Activated CD4-positive, alpha-beta T cell treated with anti-CD3 and anti-CD28 coated beads for 36 hours (primary cell): ENCODE results near the gene EMILIN2. TPM values are rescaled to one million over a fixed set of nuclear protein-coding genes. Genes with fewer than 3 reads are reported as not detected.
"Not testable (repeated sequence)": the region's sequence is repeated elsewhere in the genome, so short reads cannot be mapped to it uniquely, and the experiment has no call there.

Experiments used
- ATAC-seq: fragments of 200-7000 bp; cut with Tn5 transposase; one replicate; pipeline ENCODE4 v1.10.0; 2021; ENCODE audit warnings: mild to moderate bottlenecking, moderate library complexity
- CTCF ChIA-PET: fragments of 350-600 bp; sonication (Branson Sonifier 250); formaldehyde crosslinking; loops from one replicate; lab custom pipeline; 2021; ENCODE audit warnings: antibody characterized with exemption; lab: Charles Lee
- POLR2A ChIA-PET: fragments of 350-600 bp; sonication (Branson Sonifier 250); formaldehyde crosslinking; loops from one replicate; lab custom pipeline; 2021; ENCODE audit warnings: antibody characterized with exemption, inconsistent platforms; lab: Charles Lee
- DNase-seq: peaks from one replicate; pipeline ENCODE4 v3.0.0-alpha.2; 2020
- H3K27ac Mint-ChIP-seq: one replicate; pipeline ENCODE4 v1.8.0; 2021; ENCODE audit warnings: mixed read lengths
- H3K27me3 Mint-ChIP-seq: one replicate; pipeline ENCODE4 v1.8.0; 2021; ENCODE audit warnings: mixed read lengths
- H3K36me3 Mint-ChIP-seq: one replicate; pipeline ENCODE4 v1.8.0; 2021; ENCODE audit warnings: low read depth, mixed read lengths
- H3K4me1 Mint-ChIP-seq: one replicate; pipeline ENCODE4 v1.8.0; 2021; ENCODE audit warnings: mixed read lengths
- H3K4me3 Mint-ChIP-seq: one replicate; pipeline ENCODE4 v1.8.0; 2021; ENCODE audit warnings: mild to moderate bottlenecking, moderate library complexity, mixed read lengths
- H3K9me3 Mint-ChIP-seq: one replicate; pipeline ENCODE4 v1.8.0; 2021; ENCODE audit warnings: low read depth, mixed read lengths
- intact Hi-C, 2 experiments: fragments of 100-400 bp; cut with DNase I in 1 of 2; cut with micrococcal nuclease in 1 of 2; formaldehyde crosslinking; loops; one replicate each; pipeline versions ENCODE4 v1.14.2 to v1.15.1; 2022 to 2024; cut with DNase I, micrococcal nuclease
- total RNA-seq, 2 experiments: library from RNA; stranded (reverse); gene quantifications; one replicate each; pipeline ENCODE4 v1.2.3, GENCODE V29; 2021

EMILIN2 gene
- 10 to 100 TPM; 12.0 to 15.7 TPM for total RNA-seq

GRCh38 chr18:2846636-2847316 lies at the start of gene EMILIN2:
Gene EMILIN2 (plus strand): TSS chr18:2847006. CDS start chr18:2847189, 183 bp downstream.
- ChIA-PET CTCF (interaction anchor here (0.7 to 1.1 kb wide), 3 partner anchors 306 to 415 kb away, joined by 3 read pairs; no protein-coding TSS in a partner anchor), POLR2A (interaction anchor here (1.2 kb wide), 1 partner anchor 8 kb away, joined by 3 read pairs; no protein-coding TSS in a partner anchor)
- H3K36me3 Mint-ChIP-seq: no peaks in the 10 kb centered on the region
- peaks cover 34% of the 10 kb centered on the region for H3K27me3 Mint-ChIP-seq
- H3K4me3 Mint-ChIP-seq: peak within 1 kb of the TSS; percentile 76
- H3K9me3 Mint-ChIP-seq: no peaks in the 10 kb centered on the region
- peaks cover 36% of the 10 kb centered on the region for H3K4me1 Mint-ChIP-seq
- intact Hi-C loops: loop anchor here (2.0 to 5.0 kb wide), 6 partner anchors 41 to 400 kb away; partner anchors contain the start of genes METTL4 (in 1 of the 2), MYL12A (in 1 of the 2), NDC80 (in 1 of the 2) and SMCHD1 (in 1 of the 2)
- peak; percentile 21 for ATAC-seq
- peak; percentile 73 for DNase-seq
- H3K27ac Mint-ChIP-seq: peak within 1 kb of the TSS; percentile 64

- POLR2A ChIA-PET: no interaction called here
- H3K9me3 Mint-ChIP-seq: no peaks in the 10 kb centered on the region
- no peak overlapping the region for H3K27ac Mint-ChIP-seq
- intact Hi-C loops: no loop called here
- DNase-seq: no peak
- CTCF ChIA-PET: no interaction called here
- no peaks in the 10 kb centered on the region for H3K4me1 Mint-ChIP-seq
- ATAC-seq: no peak
- H3K27me3 Mint-ChIP-seq: no peaks in the 10 kb centered on the region
- H3K36me3 Mint-ChIP-seq: peaks cover 50% of the 10 kb centered on the region
- H3K4me3 Mint-ChIP-seq: no peak overlapping the region
Measured at GRCh38 chr18:2797951-2798350, 48.9 kb upstream of the EMILIN2 start.

GRCh38 chr18:2799369-2799768 lies 47.4 kb upstream of the EMILIN2 start:
- CTCF ChIA-PET: no interaction called here
- Mint-ChIP-seq H3K4me3 (no peak overlapping the region), H3K9me3 (no peaks in the 10 kb centered on the region), H3K27me3 (no peaks in the 10 kb centered on the region), H3K27ac (no peak overlapping the region), H3K4me1 (no peaks in the 10 kb centered on the region), H3K36me3 (peaks cover 52% of the 10 kb centered on the region)
- no peak for DNase-seq
- intact Hi-C loops: no loop called here
- no peak for ATAC-seq
- POLR2A ChIA-PET: no interaction called here

- Mint-ChIP-seq H3K4me1 (no peaks in the 10 kb centered on the region), H3K27me3 (no peaks in the 10 kb centered on the region), H3K36me3 (peaks cover 19% of the 10 kb centered on the region), H3K4me3 (no peak overlapping the region), H3K9me3 (peaks cover 15% of the 10 kb centered on the region), H3K27ac (peak overlapping the region; percentile 5)
- no peak for DNase-seq
- ATAC-seq: no peak
- ChIA-PET POLR2A (no interaction called here), CTCF (interaction anchor here (0.7 to 1.4 kb wide), 2 partner anchors 101 to 257 kb away, joined by 3 read pairs; no protein-coding TSS in a partner anchor)
- intact Hi-C loops: loop anchor here in 1 of 2 experiments (5.0 kb wide), 1 partner anchor 101 kb away; no protein-coding TSS in a partner anchor
Measured at GRCh38 chr18:2805970-2806943, 40.5 kb upstream of the EMILIN2 start.

- H3K4me3 Mint-ChIP-seq, DNase-seq, POLR2A ChIA-PET, H3K27me3 Mint-ChIP-seq, ATAC-seq, H3K27ac Mint-ChIP-seq, H3K4me1 Mint-ChIP-seq: not testable (repeated sequence)
- H3K9me3 Mint-ChIP-seq: peaks cover 25% of the 10 kb centered on the region
- CTCF ChIA-PET: interaction anchor here (0.8 to 1.0 kb wide), 2 partner anchors 17 to 33 kb away, joined by 3 read pairs; no protein-coding TSS in a partner anchor
- peaks cover 17% of the 10 kb centered on the region for H3K36me3 Mint-ChIP-seq
- intact Hi-C loops: loop anchor here in 1 of 2 experiments (5.0 kb wide), 1 partner anchor 99 kb away; no protein-coding TSS in a partner anchor
Measured at GRCh38 chr18:2808640-2809039, 38.2 kb upstream of the EMILIN2 start.

DNA sequence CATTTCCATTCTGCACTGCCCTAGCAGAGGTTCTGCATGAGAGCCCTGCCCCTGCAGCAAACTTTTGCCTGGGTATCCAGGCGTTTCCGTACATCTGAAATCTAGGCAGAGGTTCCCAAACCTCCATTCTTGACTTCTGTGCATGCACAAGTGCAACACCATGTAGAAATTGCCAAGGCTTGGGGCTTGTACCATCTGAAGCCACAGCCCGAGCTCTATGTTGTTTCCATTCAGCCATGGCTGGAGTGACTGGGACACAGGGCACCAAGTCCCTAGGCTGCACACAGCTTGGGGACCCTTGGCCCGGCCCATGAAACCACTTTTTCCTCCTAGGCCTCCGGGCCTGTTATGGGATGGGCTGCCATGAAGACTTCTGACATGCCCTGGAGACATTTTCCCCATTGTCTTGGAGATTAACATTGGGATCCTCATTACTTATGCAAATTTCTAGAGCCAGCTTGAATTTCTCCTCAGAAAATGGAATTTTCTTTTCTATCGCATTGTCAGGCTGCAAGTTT lies 37.1 kb upstream of the EMILIN2 start:
- POLR2A ChIA-PET, DNase-seq: not testable (repeated sequence)

GRCh38 chr18:2811416-2811815 lies 35.4 kb upstream of the EMILIN2 start:
- DNase-seq (no peak), ATAC-seq (no peak)
- no peak overlapping the region for H3K27ac Mint-ChIP-seq
- CTCF ChIA-PET: no interaction called here
- no peak overlapping the region for H3K4me3 Mint-ChIP-seq
- POLR2A ChIA-PET: no interaction called here
- H3K4me1 Mint-ChIP-seq: no peaks in the 10 kb centered on the region
- H3K9me3 Mint-ChIP-seq: peaks cover 37% of the 10 kb centered on the region
- H3K36me3 Mint-ChIP-seq: peaks cover 12% of the 10 kb centered on the region
- H3K27me3 Mint-ChIP-seq: no peaks in the 10 kb centered on the region
- intact Hi-C loops: no loop called here

More for the DNA sequence above, 37.1 kb upstream of the EMILIN2 start:
- H3K27me3 Mint-ChIP-seq, H3K4me3 Mint-ChIP-seq, ATAC-seq, H3K4me1 Mint-ChIP-seq, H3K27ac Mint-ChIP-seq: not testable (repeated sequence)
- CTCF ChIA-PET: interaction anchor here (0.6 to 0.7 kb wide), 2 partner anchors 80 to 212 kb away, joined by 3 to 5 read pairs; no protein-coding TSS in a partner anchor
- intact Hi-C loops: loop anchor here in 1 of 2 experiments (5.0 kb wide), 1 partner anchor 98 kb away; no protein-coding TSS in a partner anchor
- Mint-ChIP-seq H3K36me3 (peaks cover 15% of the 10 kb centered on the region), H3K9me3 (peaks cover 29% of the 10 kb centered on the region)

DNA sequence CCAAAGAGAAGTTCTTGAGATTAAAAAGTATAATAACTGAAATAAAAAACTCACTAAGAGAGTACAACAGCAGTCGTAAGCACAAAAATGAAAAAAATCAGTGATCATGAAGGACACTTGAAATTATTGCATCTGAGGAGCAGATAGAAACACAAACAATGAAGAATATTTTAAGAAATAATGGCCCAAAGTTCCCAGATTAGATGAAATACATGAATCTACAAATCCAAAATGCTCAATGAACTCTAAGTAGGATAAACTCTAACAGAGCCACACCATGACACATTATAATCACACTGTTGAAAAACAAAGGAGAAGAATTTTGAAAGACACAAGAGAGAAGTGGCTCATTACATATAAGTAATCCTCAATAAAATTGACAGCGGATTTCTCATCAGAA lies 31.9 kb upstream of the EMILIN2 start:
- H3K4me1 Mint-ChIP-seq: no peaks in the 10 kb centered on the region
- peaks cover 35% of the 10 kb centered on the region for H3K9me3 Mint-ChIP-seq
- DNase-seq (no peak), ATAC-seq (no peak)
- H3K4me3 Mint-ChIP-seq: no peak overlapping the region
- H3K36me3 Mint-ChIP-seq: peaks cover 5% of the 10 kb centered on the region
- POLR2A ChIA-PET: no interaction called here
- CTCF ChIA-PET: no interaction called here
- no peaks in the 10 kb centered on the region for H3K27me3 Mint-ChIP-seq
- intact Hi-C loops: no loop called here
- no peak overlapping the region for H3K27ac Mint-ChIP-seq

- peaks cover 17% of the 10 kb centered on the region for H3K9me3 Mint-ChIP-seq
- no peak overlapping the region for H3K4me3 Mint-ChIP-seq
- CTCF ChIA-PET: no interaction called here
- ATAC-seq (no peak), DNase-seq (no peak)
- H3K27ac Mint-ChIP-seq: no peak overlapping the region
- H3K36me3 Mint-ChIP-seq: peaks cover 3% of the 10 kb centered on the region
- no peaks in the 10 kb centered on the region for H3K27me3 Mint-ChIP-seq
- POLR2A ChIA-PET: no interaction called here
- intact Hi-C loops: no loop called here
- no peaks in the 10 kb centered on the region for H3K4me1 Mint-ChIP-seq
Measured at GRCh38 chr18:2818281-2818680, 28.5 kb upstream of the EMILIN2 start.

GRCh38 chr18:2821695-2822094 lies 25.1 kb upstream of the EMILIN2 start:
- H3K27ac Mint-ChIP-seq: no peak overlapping the region
- H3K4me1 Mint-ChIP-seq: no peaks in the 10 kb centered on the region
- POLR2A ChIA-PET: no interaction called here
- H3K9me3 Mint-ChIP-seq: peaks cover 3% of the 10 kb centered on the region
- H3K27me3 Mint-ChIP-seq: no peaks in the 10 kb centered on the region
- no peaks in the 10 kb centered on the region for H3K36me3 Mint-ChIP-seq
- DNase-seq: no peak
- CTCF ChIA-PET: interaction anchor here (0.6 to 0.8 kb wide), 2 partner anchors 51 to 344 kb away, joined by 3 read pairs; no protein-coding TSS in a partner anchor
- no peak for ATAC-seq
- H3K4me3 Mint-ChIP-seq: no peak overlapping the region
- intact Hi-C loops: no loop called here
